ENCODE results near the gene CSNK2A1. TPM values are rescaled to one million over a fixed set of nuclear protein-coding genes. Genes with fewer than 3 reads are reported as not detected.
"Not testable (repeated sequence)": the region's sequence is repeated elsewhere in the genome, so short reads cannot be mapped to it uniquely, and the experiment has no call there.

CSNK2A1 gene
- polyA plus RNA-seq, 4 donors = 115 to 162 (median 154) TPM

DNA sequence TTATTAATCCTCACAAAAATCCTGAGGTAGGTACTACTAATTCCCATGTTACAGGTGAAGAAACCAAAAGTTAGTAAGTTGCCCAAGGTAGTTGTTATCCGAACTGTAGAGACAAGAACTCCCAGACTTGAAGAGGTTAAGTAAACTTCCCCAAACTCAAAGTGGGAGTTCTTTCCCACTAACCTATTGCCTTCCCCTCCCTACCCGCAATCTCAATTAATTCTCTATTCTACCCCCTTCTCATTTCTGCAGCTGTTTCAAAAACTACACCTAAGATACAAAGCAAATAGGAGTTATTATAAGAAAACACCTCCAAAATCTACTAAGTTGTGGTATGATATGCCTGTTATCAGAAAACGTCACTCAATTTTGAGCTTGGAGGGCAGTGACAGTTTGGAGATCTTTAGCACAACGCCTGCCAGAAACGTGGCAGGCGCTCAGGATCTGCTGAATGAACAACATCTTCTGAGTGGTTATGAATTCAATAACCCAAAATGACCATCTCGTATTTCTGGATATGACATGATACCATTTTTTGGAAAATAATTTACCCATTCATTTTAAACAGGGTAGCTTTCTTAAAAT lies 7.1 kb downstream of the CSNK2A1 start:
- no peak for DNase-seq (ENCODE audit: low read depth in 4 of 4, low spot score in 3 of 4)

DNA sequence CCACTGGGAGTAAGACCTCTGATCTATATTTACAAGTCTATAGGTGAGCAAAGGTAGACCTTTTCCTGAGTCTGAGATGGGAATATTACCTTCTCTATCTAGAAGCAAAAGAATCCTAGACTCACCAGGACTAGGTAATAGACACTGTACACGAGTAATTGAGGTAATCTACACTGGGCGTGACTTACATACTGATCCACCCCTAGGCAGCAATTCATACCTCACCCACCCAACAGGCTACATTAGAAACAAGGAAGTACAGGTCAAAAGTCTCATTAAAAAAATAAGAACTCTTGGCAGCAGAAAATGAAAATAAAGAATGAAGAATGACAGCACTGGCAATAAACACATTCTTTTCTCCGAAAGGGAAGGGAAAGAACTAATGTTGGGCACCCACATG lies 7.6 kb downstream of the CSNK2A1 start:
- DNase-seq (ENCODE audit: low read depth in 4 of 4, low spot score in 3 of 4) = no peak

DNA sequence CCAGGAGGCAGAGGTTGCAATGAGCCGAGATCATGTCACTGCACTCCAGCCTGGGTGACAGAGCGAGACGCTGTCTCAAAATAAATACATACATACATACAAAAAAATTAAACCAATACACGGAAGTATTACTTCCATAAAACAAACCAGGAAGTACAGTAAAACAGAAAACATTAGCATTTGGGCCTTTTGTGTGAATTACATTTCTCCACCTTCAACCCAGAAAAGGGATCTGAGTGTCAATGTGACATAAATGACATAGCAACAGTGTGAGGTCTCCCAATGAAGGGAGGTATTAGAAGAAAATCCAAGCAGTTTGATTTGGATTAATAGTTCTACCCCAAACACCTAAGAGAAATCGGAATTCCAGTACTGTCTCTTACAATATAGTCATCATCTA lies 10.1 kb downstream of the CSNK2A1 start:
- no peak for DNase-seq (ENCODE audit: low read depth in 4 of 4, low spot score in 3 of 4)

DNA sequence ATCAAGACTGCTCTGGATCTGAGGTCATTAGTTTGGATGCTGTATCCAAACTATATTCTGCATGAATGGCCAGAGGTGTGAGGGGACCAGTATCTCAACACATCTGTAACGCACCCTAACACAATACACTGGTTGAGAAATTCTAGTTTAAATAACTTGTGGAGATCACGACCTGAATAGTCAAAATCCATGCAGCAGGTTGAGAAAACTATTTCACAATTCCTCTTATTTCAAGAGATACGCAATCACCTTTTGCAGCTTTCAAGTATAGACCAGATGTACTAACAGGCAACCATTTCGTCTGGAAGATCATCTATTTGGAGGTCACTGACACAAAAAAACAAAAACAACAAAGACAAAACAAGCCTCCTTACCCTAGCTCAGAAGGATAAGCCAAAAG lies 11.1 kb downstream of the CSNK2A1 start:
- no peak for DNase-seq (ENCODE audit: low read depth in 4 of 4, low spot score in 3 of 4)

DNA sequence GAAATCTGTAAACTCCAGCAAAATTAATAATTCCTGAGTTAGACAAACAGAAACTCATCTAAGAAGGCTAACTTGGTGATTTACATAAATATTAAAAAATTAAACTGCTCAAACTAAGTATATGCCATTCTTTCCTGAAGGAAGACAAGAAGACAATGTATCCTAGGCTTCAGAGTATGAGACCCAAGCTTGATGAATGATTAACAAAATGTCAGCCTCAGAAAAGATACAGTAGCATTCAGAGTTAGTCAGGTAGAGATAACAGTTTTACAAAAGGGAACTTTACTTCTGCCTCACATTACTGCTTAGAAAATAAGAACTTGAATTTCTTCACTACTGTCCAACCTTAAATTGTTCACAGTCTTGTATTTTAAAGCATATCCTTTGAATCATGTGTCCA lies 12.0 kb downstream of the CSNK2A1 start:
- no peak for DNase-seq (ENCODE audit: low read depth in 4 of 4, low spot score in 3 of 4)

DNA sequence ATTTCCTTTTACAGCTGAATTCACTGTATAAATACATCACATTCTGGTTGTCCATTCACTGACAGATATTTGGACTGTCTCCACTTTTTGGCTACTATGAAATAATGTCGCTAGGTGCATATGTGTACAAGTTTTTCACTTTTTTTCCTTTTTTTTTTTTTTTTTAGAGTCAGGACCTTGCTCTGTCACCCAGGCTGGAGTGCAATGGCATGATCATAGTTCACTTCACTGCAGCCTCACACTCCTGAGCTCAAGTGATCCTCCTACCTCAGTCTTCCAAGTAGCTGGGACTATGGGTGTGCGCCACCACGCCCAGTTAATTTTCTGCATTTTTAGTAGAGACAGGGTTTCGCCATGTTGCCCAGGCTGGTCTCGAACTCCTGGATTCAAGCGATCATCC lies 13.3 kb downstream of the CSNK2A1 start:
- DNase-seq (ENCODE audit: low read depth in 4 of 4, low spot score in 3 of 4) = no peak

DNA sequence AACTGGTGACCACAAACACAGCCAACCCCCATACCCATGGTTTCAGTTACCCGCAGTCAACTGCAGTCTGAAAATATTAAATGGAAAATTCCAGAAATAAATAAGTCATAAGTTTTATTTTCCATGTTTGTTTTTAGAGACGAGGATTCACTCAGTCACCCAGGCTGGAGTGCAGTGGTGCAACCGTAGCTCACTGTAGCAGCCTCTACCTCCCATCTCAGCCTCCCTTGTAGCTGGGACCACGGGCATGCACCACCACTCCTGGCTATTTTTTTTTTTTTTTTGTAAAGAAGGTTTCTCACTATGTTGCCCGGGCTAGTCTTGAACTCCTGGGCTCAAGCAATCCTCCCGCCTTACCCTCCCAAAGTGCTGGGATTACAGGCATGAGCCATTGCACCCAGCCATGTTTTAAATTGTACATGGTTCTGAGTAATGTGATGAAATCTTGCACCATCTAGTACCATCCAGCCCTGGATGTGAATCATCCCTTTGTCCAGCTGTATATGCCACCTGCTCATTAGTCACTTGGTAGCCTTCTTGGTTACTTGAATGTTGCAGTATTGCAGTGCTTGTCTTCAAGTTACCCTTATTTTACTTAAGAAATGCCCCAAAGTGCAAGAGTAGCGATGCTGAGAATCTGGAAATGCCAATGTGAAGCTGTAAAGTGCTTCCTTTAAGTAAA lies 14.5 kb downstream of the CSNK2A1 start:
- no peak for DNase-seq (ENCODE audit: low read depth in 4 of 4, low spot score in 3 of 4)

DNA sequence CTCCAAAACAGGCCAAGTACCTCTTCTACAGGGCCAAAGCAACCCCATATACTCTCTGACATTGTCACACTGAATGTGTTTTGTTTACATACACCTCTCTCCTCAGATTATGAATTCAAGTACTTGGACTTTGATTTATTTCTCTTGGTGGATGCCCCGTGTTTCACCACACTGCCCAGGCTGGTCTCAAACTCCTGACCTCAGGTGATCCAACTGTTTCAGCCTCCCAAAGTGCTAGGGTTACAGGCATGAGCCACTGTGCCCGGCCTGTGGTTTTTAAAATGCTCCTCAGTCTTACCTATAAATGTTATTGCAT lies 16.1 kb downstream of the CSNK2A1 start:
- DNase-seq (ENCODE audit: low read depth in 4 of 4, low spot score in 3 of 4) = no peak

DNA sequence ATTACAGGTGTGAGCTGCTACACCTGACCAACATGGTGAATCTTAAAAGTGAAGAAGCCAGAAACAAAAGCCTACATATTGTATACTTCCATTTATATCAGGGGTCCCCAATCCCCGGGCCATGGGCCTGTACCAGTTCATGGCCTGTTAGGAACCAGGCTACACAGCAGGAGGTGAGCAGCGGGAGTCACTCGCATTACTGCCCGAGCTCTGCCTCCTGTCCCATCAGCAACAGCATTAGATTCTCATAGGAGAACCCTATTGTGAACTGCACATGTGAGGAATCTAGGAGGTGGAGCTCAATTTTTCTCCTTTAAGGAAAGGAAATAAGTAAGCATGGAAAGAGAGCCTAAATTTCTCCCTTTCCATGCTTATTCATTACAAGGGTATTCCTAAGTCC lies 21.7 kb downstream of the CSNK2A1 start:
- DNase-seq (ENCODE audit: low read depth in 4 of 4, low spot score in 3 of 4) = no peak

DNA sequence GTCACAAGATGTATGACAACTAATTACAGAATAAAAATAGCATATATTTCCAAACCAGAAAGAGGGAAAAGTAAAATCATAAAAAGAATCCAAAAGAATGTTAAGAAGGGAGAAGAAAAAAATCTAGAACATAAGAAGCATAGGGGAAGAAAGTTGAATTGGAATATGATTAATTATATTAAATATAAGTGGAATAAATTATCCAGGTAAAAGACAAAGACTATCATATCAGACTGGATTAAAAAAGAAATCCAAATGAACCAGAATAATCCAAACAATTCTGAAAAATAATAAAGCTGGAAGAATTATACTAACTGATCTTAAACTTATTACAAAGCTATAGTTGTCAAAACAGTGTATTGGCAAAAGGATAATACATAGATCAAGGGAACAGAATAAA lies 23.6 kb downstream of the CSNK2A1 start:
- DNase-seq (ENCODE audit: low read depth in 4 of 4, low spot score in 3 of 4) = no peak

DNA sequence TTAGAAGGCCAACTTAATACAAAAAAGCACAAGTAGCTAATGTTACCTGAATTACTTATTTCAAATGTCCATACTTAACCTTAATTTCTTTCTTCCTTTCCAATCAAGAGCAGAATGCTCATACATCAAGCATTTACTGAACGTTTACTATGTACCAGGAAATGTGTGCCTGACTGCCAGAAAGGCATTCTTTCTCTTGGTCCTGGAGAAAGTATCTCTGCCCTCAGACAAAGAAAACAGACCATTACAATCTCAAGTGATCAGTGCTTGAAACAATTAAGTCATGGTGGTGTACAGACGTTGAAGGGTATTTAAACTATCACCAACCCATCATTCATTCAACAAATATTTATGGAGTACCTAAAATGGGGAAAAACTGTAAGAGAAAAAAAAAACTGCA lies 26.4 kb downstream of the CSNK2A1 start:
- DNase-seq (ENCODE audit: low read depth in 4 of 4, low spot score in 3 of 4) = no peak

DNA sequence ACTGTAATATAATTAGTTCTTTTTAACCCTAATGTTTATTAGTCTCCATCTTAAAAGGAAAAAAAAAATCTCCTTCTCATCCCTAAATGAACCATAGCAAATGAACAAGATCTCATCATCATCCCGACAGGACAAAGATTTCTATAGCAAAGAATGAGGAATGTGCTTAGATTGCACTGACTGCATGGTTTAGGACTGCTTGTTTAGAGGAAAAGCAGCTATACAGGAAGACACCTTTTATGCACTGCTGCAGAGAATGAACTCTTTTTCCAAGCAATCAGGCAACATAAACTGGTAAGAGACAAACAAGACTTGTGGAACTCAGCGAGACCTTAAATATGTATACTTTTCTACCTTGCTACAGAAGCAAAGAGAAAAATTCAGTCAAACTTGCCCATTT lies 26.8 kb downstream of the CSNK2A1 start:
- DNase-seq (ENCODE audit: low read depth in 4 of 4, low spot score in 3 of 4) = no peak

DNA sequence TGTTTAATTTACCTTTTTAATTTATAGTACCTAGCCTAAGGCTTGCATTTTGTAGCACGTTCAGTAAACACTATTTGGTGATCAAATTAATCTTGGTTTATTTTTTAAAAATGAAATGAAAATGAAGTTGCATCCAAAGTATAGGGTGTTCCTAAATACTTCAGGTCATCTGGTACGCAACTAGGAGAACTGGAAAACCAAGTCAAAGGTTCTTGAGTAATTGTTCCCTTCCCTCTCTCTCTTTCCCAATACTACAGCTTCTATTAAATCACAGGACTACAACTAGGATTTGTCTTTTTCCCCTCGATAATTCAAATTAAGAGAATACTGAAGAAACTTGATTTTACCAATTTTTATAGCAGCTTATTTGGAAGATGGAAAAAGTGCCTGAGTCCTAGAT lies 27.9 kb downstream of the CSNK2A1 start:
- no peak for DNase-seq (ENCODE audit: low read depth in 4 of 4, low spot score in 3 of 4)

DNA sequence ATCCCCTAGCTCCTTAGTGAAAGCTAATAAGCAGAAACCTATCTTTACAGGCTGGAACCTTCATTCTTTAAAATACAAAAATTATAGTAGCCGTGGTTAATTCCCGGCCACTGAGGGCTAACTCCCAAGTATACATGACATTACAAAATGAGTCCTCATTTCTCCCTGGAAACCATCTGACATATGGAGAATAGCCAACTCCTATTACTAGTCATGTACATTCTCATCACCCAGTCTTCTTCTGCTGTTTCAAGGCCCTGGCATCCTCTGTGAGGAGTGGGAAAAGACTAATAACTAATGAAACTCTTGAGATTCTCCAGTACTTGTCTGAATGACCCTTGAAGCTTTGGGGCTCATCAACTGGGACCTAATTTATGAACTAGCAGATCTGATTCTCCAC lies 30.2 kb downstream of the CSNK2A1 start:
- no peak for DNase-seq (ENCODE audit: low read depth in 4 of 4, low spot score in 3 of 4)

DNA sequence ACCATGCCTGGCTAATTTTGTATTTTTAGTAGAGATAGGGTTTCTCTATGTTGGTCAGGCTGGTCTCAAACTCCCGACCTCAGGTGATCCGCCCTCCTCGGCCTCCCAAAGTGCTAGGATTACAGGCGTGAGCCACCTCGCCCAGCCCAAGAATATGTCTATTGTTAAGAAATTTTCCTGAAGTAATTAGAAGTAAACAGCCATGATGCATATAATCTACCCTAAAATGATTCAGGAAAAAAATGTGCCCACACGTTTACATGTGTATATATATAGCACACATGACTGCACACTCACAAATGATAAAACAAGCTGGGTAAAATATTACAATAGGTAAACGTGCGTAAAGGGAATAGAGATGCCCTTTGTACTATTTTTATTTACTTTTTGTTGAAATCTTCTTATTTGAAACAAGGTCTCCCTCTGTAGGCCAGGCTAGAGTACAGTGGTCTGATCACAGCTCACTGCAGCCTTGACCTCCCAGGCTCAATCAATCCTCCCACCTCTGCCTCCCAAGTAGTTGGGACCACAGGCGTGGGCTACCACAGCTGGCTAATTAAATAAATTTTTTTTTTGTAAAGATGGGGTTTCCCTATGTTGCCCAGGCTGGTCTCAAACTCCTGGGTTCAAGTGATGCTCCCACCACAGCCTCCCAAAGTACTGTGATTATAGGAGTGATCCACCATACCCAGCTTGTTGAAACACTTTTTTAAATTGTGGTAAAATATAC lies 33.1 kb downstream of the CSNK2A1 start:
- not testable (repeated sequence) for DNase-seq (ENCODE audit: low read depth in 4 of 4, low spot score in 3 of 4)

DNA sequence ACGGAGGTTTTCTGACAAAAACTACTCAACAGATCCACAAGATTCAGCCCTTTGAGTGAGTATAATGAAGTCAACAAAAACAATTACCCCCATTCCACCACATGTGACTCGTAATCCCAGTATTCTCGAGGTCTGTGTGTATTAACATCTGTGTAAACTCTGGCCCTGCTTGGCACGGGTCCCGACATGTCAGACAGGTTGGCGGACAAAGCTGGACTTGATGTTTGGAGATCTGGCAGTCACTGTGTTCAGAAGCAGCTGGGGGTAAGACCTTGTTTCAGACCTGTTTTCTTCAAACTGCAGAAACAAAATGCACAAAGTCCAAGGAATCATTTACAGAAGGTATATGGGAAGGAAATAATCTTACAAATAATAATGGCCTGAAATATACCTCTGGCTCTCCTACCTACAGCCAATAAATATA lies 35.2 kb downstream of the CSNK2A1 start:
- not testable (repeated sequence) for DNase-seq (ENCODE audit: low read depth in 4 of 4, low spot score in 3 of 4)

DNA sequence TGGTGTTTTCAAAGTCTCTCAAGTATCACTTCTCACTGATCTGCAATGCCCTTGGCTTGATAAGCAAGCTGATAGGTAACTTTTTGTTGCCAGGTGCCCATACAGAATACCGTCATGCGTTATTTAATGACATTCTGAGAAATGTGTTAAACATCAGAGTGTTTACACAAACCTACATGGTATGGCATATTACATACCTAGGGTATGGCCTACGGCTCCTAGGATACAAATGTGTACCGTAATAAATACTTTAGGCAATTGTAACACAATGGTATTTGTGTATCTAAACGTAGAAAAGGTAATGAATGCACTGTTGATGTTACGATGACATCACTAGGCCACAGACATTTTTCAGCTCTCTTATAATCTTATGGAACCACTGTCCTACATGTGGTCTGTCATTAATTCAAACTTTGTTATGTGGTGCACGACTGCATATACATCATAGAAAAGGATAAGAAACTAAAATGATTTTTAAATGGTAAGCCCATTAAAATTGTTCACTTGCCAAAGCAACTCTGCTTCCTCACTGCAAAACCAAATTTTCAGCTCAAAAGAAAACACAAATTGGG lies 35.7 kb downstream of the CSNK2A1 start:
- no peak for DNase-seq (ENCODE audit: low read depth in 4 of 4, low spot score in 3 of 4)

DNA sequence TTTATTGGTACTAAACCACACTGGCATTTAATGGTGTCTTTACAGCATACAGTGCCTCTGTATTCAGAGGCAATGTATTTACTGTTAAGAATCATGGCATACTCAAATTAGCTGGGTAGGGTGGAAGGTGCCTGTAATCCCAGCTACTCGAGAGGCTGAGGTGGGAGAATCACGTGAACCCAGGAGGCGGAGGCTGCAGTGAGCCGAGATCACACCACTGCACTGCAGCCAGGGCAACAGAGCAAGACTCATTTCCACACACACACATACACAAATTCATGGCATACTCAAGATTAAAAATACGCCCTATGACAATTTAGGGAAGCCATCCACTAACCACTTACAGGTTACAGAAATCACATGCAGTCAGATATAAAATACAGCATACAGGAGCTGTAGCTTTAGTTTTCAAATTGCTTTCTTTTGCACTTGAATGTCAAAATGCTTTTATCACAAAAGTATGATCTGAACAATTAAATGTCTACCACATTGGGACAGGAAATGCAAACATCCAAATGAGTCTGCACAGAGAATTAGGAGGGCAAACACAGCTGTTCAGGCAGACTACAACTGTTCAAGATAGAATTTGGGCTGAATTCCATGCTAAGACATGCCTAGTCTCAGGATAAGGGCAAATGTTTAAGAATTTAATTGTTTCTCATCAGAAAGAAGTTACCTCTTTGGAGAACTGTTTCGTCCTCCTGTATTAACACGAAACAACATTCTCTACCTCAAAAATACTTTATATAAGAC lies 36.4 kb downstream of the CSNK2A1 start:
- no peak for DNase-seq (ENCODE audit: low read depth in 4 of 4, low spot score in 3 of 4)

DNA sequence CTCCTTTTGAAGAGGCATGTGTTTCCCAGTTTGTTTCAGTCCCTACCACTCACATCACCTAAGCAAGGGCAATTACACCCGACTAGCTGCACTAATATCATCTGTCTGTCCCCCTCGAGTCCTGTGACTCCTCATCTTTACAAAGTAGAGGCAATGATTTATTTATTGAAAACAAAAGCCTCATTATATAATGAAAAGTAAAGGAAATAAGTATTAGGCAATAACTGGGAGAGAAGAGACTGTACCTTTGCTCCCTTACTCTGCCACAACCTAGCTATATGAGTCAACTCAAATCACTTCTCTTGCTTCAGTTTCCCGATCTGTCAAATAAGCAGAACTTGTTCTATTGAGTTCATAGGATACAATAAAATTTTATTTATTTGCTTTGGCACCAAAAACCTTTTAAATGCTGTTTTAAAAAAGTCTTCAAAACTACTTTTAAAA lies 38.9 kb downstream of the CSNK2A1 start:
- DNase-seq (ENCODE audit: low read depth in 4 of 4, low spot score in 3 of 4) = no peak

DNA sequence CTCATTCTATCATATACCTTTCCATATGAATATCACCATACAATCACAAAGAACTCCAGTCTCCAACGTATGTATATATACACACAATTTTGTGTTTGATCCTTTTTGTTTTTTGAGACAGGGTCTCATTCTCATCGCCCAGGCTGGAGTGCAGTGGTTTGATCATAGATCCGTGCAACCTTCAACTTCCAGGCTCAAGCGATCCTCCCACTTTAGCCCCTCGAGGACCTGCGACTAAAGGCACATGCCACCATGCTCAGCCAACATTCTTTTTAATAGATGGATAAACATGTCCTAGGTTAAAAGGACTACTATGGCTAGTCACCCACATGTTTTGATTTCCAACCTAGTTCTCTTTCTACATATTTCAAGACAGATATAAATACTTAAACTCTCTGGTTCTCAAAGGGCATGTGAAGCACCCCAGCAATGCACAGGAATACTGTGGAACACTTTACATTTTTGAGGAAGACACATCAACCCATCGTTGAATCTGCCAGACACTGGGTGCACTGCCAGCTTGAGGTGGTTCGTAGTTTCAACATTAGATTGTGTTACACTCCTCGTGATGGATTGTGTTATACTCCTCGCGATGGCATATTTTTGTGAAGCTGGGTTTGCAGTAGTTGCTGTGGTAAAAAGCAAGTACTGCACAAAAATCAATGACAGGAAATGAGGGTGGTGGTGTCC lies 40.4 kb downstream of the CSNK2A1 start:
- no peak for DNase-seq (ENCODE audit: low read depth in 4 of 4, low spot score in 3 of 4)

DNA sequence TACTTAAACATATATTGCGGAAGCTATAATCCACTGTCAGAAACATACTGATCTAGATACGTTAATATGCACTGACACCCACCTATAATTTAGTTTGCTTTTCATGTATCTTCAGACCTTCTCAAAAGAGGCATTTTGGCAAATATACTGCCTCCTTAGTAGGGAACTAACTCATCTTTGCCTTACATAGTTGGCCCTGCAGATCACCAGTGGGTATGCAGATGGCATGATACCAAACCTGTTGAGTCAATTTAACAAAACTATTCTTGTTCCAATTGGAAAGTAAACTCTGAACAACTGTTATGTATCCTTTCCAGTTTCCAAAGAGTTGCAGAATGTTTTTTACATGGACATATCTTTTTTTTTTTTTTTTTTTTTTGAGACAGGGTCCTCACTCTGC lies 45.6 kb downstream of the CSNK2A1 start:
- no peak for DNase-seq (ENCODE audit: low read depth in 4 of 4, low spot score in 3 of 4)
